K562 (cell line): ENCODE measurements around the gene DPEP2NB. TPM values are rescaled to one million over a fixed set of nuclear protein-coding genes. Genes with fewer than 3 reads are reported as not detected.

ENCODE experiments used
- CBX3 ChIP-seq, 2 experiments: IDR thresholded peaks; 1 replicate in 1 of 2; 2 replicates in 1 of 2; pipeline ENCODE4 v1.6.1; 2012; ENCODE audit warnings: inconsistent platforms in 2 of 2, low read length in 2 of 2, borderline replicate concordance in 1 of 2, control low read depth in 1 of 2
- CEBPB ChIP-seq: fragments of 450-650 bp; IDR thresholded peaks from 2 replicates; pipeline ENCODE4 v1.6.1; 2016; ENCODE audit warnings: missing genetic modification characterization, missing compliant biosample characterization
- CEBPG ChIP-seq, 3 experiments: fragments of 200-800 bp in 1 of 3; sonication (Bioruptor generic) in 1 of 3; sonication (generic) in 1 of 3; formaldehyde crosslinking in 1 of 3; IDR thresholded peaks in 2 of 3; conservative IDR thresholded peaks in 1 of 3; 2 replicates each; pipeline versions ENCODE4 v1.6.1 to v1.8.0; 2016 to 2022; ENCODE audit warnings: missing compliant biosample characterization in 2 of 3, missing genetic modification characterization in 2 of 3, mild to moderate bottlenecking in 1 of 3, missing genetic modification reagents in 1 of 3
- CREB1 ChIP-seq, 2 experiments: sonication (generic) in 1 of 2; formaldehyde crosslinking in 1 of 2; IDR thresholded peaks; 2 replicates each; pipeline versions ENCODE4 v1.6.1 to v1.8.0; 2012 to 2022; ENCODE audit warnings: inconsistent platforms in 1 of 2, mild to moderate bottlenecking in 1 of 2, missing genetic modification reagents in 1 of 2, moderate library complexity in 1 of 2
- JUND ChIP-seq, 2 experiments: IDR thresholded peaks; 2 replicates in 1 of 2; 3 replicates in 1 of 2; pipeline ENCODE4 v1.6.1; 2011; ENCODE audit warnings: borderline replicate concordance in 2 of 2, low read depth in 2 of 2, low read length in 2 of 2, improper control_type of control experiment in 1 of 2, missing biosample characterization in 1 of 2, missing genetic modification characterization in 1 of 2, missing genetic modification reagents in 1 of 2
- L3MBTL2 ChIP-seq: fragments of 450-650 bp; IDR thresholded peaks from 2 replicates; pipeline ENCODE4 v1.6.1; 2016; ENCODE audit warnings: mild to moderate bottlenecking, moderate library complexity
- NR2C2 ChIP-seq, 2 experiments: fragments of 200-800 bp in 1 of 2; sonication (Bioruptor generic) in 1 of 2; sonication (generic) in 1 of 2; formaldehyde crosslinking in 1 of 2; IDR thresholded peaks; 2 replicates each; pipeline versions ENCODE4 v1.6.1 to v1.8.0; 2016 to 2022; ENCODE audit warnings: mild to moderate bottlenecking in 1 of 2, missing compliant biosample characterization in 1 of 2, missing genetic modification characterization in 1 of 2, missing genetic modification reagents in 1 of 2
- ZFP36 ChIP-seq: fragments of 150-350 bp; IDR thresholded peaks from 2 replicates; pipeline ENCODE4 v1.6.1; 2018; ENCODE audit warnings: low read length, low read depth; ENCODE audit not compliant: partially characterized antibody
- ZKSCAN8 ChIP-seq: fragments of 200-800 bp; sonication (Bioruptor generic); IDR thresholded peaks from 2 replicates; pipeline ENCODE4 v1.6.1; 2016; ENCODE audit warnings: missing genetic modification characterization, missing compliant biosample characterization
- ZNF766 ChIP-seq: fragments of 200-800 bp; sonication (Bioruptor generic); conservative IDR thresholded peaks from 2 replicates; pipeline ENCODE4 v1.6.1; 2016; ENCODE audit warnings: missing genetic modification characterization, missing compliant biosample characterization
- polyA plus RNA-seq, 8 experiments: library from polyadenylated mRNA; depleted of rRNA in 4 of 8; stranded (reverse) in 5 of 8; unstranded in 3 of 8; fragments of >200 nt; fragmentation: Nextera tagmentation in 2 of 8; fragmentation: Illumina TruSeq in 1 of 8; extraction: Ambion mirVana in 2 of 8; extraction: Trizol in 1 of 8; gene quantifications; 2 replicates each; pipeline versions ENCODE4 v1.2.1 to v1.2.3, GENCODE V29; 2011 to 2014; ENCODE audit warnings: inconsistent platforms in 1 of 8, missing spikeins in 1 of 8
- total RNA-seq, 7 experiments: library from RNA; depleted of rRNA in 6 of 7; stranded (reverse); fragments of >200 nt in 6 of 7; fragmentation: Illumina TruSeq in 2 of 7; extraction: Trizol in 2 of 7; gene quantifications; 2 replicates each; pipeline versions ENCODE4 v1.2.1 to v1.2.3, GENCODE V29; 2011 to 2021; ENCODE audit warnings: low replicate concordance in 1 of 7
- TF ChIP-seq, protein P1 (sequence below): fragments of 450-650 bp; IDR thresholded peaks from 2 replicates; pipeline ENCODE4 v1.6.1; 2017; ENCODE audit warnings: antibody characterized with exemption, mild to moderate bottlenecking
- TF ChIP-seq, protein P2 (sequence below): fragments of 450-650 bp; formaldehyde crosslinking; IDR thresholded peaks from 2 replicates; pipeline ENCODE4 v1.4.0; 2020; ENCODE audit warnings: mild to moderate bottlenecking, moderate library complexity
- TF ChIP-seq, protein P3 (sequence below), 2 experiments: fragments of 450-650 bp; conservative IDR thresholded peaks; 2 replicates each; pipeline ENCODE4 v1.6.1; 2017; ENCODE audit warnings: mild to moderate bottlenecking in 2 of 2, moderate library complexity in 2 of 2

Gene DPEP2NB
- total and polyA plus RNA-seq, 9 of the 15 experiments (the other 6 are each of a cell fraction or from before 2014, with no cell fraction given): not detected

DNA sequence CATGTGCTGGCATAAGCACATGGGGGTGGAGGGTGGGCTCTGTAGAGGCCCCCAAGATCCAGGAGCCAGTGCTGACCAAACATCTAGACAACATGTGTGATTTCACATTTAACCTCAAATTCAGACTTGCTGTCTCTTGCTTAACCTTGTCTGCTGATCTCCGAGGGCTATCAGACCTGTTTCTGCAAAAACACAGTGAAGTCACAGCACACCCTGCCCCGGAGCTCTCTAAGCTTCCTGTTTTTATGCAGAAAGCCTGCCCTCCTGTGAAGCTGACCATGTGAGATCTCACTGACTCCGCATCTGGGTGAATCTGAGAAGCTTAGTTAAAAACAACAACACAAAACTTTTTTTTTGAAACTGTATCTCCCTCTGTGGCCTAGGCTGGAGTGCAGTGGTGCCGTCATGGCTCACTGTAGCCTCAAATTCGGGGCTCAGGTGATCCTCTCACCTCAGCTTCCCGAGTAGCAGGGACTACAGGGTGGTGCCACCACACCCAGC is 9.9 kb downstream of the DPEP2NB start (continued):
- TF ChIP-seq, protein P1, sequence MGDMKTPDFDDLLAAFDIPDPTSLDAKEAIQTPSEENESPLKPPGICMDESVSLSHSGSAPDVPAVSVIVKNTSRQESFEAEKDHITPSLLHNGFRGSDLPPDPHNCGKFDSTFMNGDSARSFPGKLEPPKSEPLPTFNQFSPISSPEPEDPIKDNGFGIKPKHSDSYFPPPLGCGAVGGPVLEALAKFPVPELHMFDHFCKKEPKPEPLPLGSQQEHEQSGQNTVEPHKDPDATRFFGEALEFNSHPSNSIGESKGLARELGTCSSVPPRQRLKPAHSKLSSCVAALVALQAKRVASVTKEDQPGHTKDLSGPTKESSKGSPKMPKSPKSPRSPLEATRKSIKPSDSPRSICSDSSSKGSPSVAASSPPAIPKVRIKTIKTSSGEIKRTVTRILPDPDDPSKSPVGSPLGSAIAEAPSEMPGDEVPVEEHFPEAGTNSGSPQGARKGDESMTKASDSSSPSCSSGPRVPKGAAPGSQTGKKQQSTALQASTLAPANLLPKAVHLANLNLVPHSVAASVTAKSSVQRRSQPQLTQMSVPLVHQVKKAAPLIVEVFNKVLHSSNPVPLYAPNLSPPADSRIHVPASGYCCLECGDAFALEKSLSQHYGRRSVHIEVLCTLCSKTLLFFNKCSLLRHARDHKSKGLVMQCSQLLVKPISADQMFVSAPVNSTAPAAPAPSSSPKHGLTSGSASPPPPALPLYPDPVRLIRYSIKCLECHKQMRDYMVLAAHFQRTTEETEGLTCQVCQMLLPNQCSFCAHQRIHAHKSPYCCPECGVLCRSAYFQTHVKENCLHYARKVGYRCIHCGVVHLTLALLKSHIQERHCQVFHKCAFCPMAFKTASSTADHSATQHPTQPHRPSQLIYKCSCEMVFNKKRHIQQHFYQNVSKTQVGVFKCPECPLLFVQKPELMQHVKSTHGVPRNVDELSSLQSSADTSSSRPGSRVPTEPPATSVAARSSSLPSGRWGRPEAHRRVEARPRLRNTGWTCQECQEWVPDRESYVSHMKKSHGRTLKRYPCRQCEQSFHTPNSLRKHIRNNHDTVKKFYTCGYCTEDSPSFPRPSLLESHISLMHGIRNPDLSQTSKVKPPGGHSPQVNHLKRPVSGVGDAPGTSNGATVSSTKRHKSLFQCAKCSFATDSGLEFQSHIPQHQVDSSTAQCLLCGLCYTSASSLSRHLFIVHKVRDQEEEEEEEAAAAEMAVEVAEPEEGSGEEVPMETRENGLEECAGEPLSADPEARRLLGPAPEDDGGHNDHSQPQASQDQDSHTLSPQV: 0 out of 2 replicates have a peak, but pooled peaks have one; percentile 37
- TF ChIP-seq, protein P2, sequence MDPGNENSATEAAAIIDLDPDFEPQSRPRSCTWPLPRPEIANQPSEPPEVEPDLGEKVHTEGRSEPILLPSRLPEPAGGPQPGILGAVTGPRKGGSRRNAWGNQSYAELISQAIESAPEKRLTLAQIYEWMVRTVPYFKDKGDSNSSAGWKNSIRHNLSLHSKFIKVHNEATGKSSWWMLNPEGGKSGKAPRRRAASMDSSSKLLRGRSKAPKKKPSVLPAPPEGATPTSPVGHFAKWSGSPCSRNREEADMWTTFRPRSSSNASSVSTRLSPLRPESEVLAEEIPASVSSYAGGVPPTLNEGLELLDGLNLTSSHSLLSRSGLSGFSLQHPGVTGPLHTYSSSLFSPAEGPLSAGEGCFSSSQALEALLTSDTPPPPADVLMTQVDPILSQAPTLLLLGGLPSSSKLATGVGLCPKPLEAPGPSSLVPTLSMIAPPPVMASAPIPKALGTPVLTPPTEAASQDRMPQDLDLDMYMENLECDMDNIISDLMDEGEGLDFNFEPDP (CRISPR knock-in tag): no peak
- peak; percentile 40; the same call in 1 of the 2 replicates for TF ChIP-seq L3MBTL2
- no peak for TF ChIP-seq ZKSCAN8 (CRISPR knock-in tag)
- TF ChIP-seq NR2C2 (CRISPR knock-in tag; IDR thresholded peaks at IDR 0.05): no peak
- peak; percentile 46 for TF ChIP-seq NR2C2 (tag; IDR thresholded peaks at IDR 0.05)
- TF ChIP-seq, protein P3, sequence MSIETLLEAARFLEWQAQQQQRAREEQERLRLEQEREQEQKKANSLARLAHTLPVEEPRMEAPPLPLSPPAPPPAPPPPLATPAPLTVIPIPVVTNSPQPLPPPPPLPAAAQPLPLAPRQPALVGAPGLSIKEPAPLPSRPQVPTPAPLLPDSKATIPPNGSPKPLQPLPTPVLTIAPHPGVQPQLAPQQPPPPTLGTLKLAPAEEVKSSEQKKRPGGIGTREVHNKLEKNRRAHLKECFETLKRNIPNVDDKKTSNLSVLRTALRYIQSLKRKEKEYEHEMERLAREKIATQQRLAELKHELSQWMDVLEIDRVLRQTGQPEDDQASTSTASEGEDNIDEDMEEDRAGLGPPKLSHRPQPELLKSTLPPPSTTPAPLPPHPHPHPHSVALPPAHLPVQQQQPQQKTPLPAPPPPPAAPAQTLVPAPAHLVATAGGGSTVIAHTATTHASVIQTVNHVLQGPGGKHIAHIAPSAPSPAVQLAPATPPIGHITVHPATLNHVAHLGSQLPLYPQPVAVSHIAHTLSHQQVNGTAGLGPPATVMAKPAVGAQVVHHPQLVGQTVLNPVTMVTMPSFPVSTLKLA (conservative IDR thresholded peaks at IDR 0.05): no peak
- TF ChIP-seq JUND (IDR thresholded peaks at IDR 0.05; ENCODE audit: borderline replicate concordance, low read depth, low read length): no peak
- TF ChIP-seq JUND (tag; IDR thresholded peaks at IDR 0.05; ENCODE audit: borderline replicate concordance, low read depth, low read length): peak; percentile 8; the same call in 1 of the 3 replicates
- peak; percentile 74 for TF ChIP-seq ZNF766 (CRISPR knock-in tag)
- 0 out of 3 replicates have a peak, but pooled peaks of 1 of the 2 experiments have one; percentile 18 for TF ChIP-seq CBX3 (IDR thresholded peaks at IDR 0.05; ENCODE audit: borderline replicate concordance in 1 of 2, low read length in 2 of 2)
- TF ChIP-seq CEBPG (CRISPR knock-in tag; IDR thresholded peaks at IDR 0.05): no peak
- peak in 1 of 2 experiments; percentile 63; a peak in 2 of 4 replicates for TF ChIP-seq CEBPG (tag; conservative IDR thresholded peaks at IDR 0.05 in 1 of 2, IDR thresholded peaks at IDR 0.05 in 1 of 2)
- peak; percentile 57 for TF ChIP-seq CEBPB
- no peak for TF ChIP-seq ZFP36
- TF ChIP-seq CREB1 (IDR thresholded peaks at IDR 0.05): no peak
- TF ChIP-seq CREB1 (CRISPR knock-in tag; IDR thresholded peaks at IDR 0.05): no peak
- TF ChIP-seq, all 486 proteins: peak for 10
